Measurements from ENCODE around the gene KRTAP10-10.

- TF ChIP-seq CTCF (IDR thresholded peaks at IDR 0.05) (no peak), POLR2A (IDR thresholded peaks at IDR 0.05) (no peak)
These were observed 6.7 kb downstream of the KRTAP10-10 start for GRCh38 chr21:44643741-44644310.
